HG03439 (cell line): Measurements from ENCODE around the gene TIGD4.
A peak's percentile ranks its signal among the peaks of the same experiment; 100 is the strongest.
"Not testable (repeated sequence)": the region's sequence is repeated elsewhere in the genome, so short reads cannot be mapped to it uniquely, and the experiment has no call there.

Source experiments
- ATAC-seq: cut with Tn5 transposase; IDR thresholded peaks from one replicate; pipeline ENCODE4 v1.9.1; 2021; ENCODE audit warnings: mild to moderate bottlenecking, moderate library complexity; ENCODE audit not compliant: unreplicated experiment

Gene TIGD4

GRCh38 chr4:152784490-152785350, 5.2 kb upstream of the TIGD4 start:
- ATAC-seq = no peak

- ATAC-seq = no peak
These were observed 793 bp upstream of the TIGD4 start for GRCh38 chr4:152780267-152780778.

- no peak for ATAC-seq
These were observed 646 bp downstream of the TIGD4 start for GRCh38 chr4:152778656-152779512.

- no peak for ATAC-seq
These were observed 2.0 kb downstream of the TIGD4 start for GRCh38 chr4:152777488-152777887.

- ATAC-seq = no peak
These were observed 3.2 kb downstream of the TIGD4 start for GRCh38 chr4:152776352-152776751.

GRCh38 chr4:152773953-152774352, 5.6 kb downstream of the TIGD4 start:
- ATAC-seq = no peak

- ATAC-seq = no peak
These were observed 6.2 kb downstream of the TIGD4 start for GRCh38 chr4:152773339-152773738.

- peak; percentile 92 for ATAC-seq
These were observed 7.6 kb downstream of the TIGD4 start for GRCh38 chr4:152771741-152772533.

- not testable (repeated sequence) for ATAC-seq
These were observed 14.3 kb downstream of the TIGD4 start for GRCh38 chr4:152765069-152765737.

- no peak for ATAC-seq
These were observed 15.7 kb downstream of the TIGD4 start for GRCh38 chr4:152763796-152764195.

- ATAC-seq = no peak
These were observed 30.9 kb downstream of the TIGD4 start for GRCh38 chr4:152748619-152749018.

GRCh38 chr4:152747444-152747843, 32.1 kb downstream of the TIGD4 start:
- no peak for ATAC-seq

- ATAC-seq = no peak
These were observed 40.7 kb downstream of the TIGD4 start for GRCh38 chr4:152738827-152739226.

GRCh38 chr4:152735906-152736305, 43.6 kb downstream of the TIGD4 start:
- ATAC-seq = no peak

GRCh38 chr4:152735396-152735859, 44.1 kb downstream of the TIGD4 start:
- ATAC-seq = no peak

GRCh38 chr4:152734699-152735050, 44.9 kb downstream of the TIGD4 start:
- ATAC-seq = no peak

- no peak for ATAC-seq
These were observed 45.4 kb downstream of the TIGD4 start for GRCh38 chr4:152734015-152734698.

GRCh38 chr4:152731997-152732396, 47.5 kb downstream of the TIGD4 start:
- ATAC-seq = no peak

GRCh38 chr4:152729466-152729865, 50.1 kb downstream of the TIGD4 start:
- ATAC-seq = no peak

GRCh38 chr4:152728343-152728742, 51.2 kb downstream of the TIGD4 start:
- ATAC-seq = no peak
